GM18858 (cell line): ENCODE data around the gene PLCB4.

Experiments
- ATAC-seq: cut with Tn5 transposase; IDR thresholded peaks from one replicate; pipeline ENCODE4 v1.9.1; 2021; ENCODE audit not compliant: unreplicated experiment

Gene PLCB4

GRCh38 chr20:9256393-9256792, 187.5 kb downstream of the PLCB4 start:
- ATAC-seq, result no peak

- ATAC-seq, result no peak
Measured at GRCh38 chr20:9258901-9259300, 190.0 kb downstream of the PLCB4 start.

- ATAC-seq, result no peak
Measured at GRCh38 chr20:9260027-9260426, 191.1 kb downstream of the PLCB4 start.

GRCh38 chr20:9261781-9262180, 192.9 kb downstream of the PLCB4 start:
- ATAC-seq, result no peak

- no peak for ATAC-seq
Measured at GRCh38 chr20:9262653-9263194, 193.8 kb downstream of the PLCB4 start.

- ATAC-seq, result no peak
Measured at GRCh38 chr20:9269280-9269971, 200.5 kb downstream of the PLCB4 start.

GRCh38 chr20:9270831-9271230, 201.9 kb downstream of the PLCB4 start:
- ATAC-seq, result no peak

GRCh38 chr20:9276966-9277468, 208.1 kb downstream of the PLCB4 start:
- no peak for ATAC-seq

- ATAC-seq, result no peak
Measured at GRCh38 chr20:9279918-9280401, 211.1 kb downstream of the PLCB4 start.

GRCh38 chr20:9280666-9281065, 211.8 kb downstream of the PLCB4 start:
- ATAC-seq, result no peak

GRCh38 chr20:9281803-9282202, 212.9 kb downstream of the PLCB4 start:
- no peak for ATAC-seq

GRCh38 chr20:9285617-9286016, 216.7 kb downstream of the PLCB4 start:
- no peak for ATAC-seq

- ATAC-seq, result no peak
Measured at GRCh38 chr20:9286501-9287461, 217.9 kb downstream of the PLCB4 start.

- ATAC-seq, result no peak
Measured at GRCh38 chr20:9287826-9288225, 218.9 kb downstream of the PLCB4 start.

GRCh38 chr20:9290331-9290730, 221.4 kb downstream of the PLCB4 start:
- no peak for ATAC-seq

- no peak for ATAC-seq
Measured at GRCh38 chr20:9293145-9293544, 224.3 kb downstream of the PLCB4 start.

GRCh38 chr20:9294041-9294440, 225.2 kb downstream of the PLCB4 start:
- ATAC-seq, result no peak

GRCh38 chr20:9298906-9299305, 230.0 kb downstream of the PLCB4 start:
- no peak for ATAC-seq

- ATAC-seq, result no peak
Measured at GRCh38 chr20:9300080-9300479, 231.2 kb downstream of the PLCB4 start.

GRCh38 chr20:9300534-9300933, 231.6 kb downstream of the PLCB4 start:
- no peak for ATAC-seq
